HCT116 (cell line): ENCODE results near the gene PIK3C3.

Experiments used
- CEBPB ChIP-seq: IDR thresholded peaks from 2 replicates; pipeline ENCODE4 v1.6.1; 2012; ENCODE audit warnings: low read depth
- EZH2phosphoT487 ChIP-seq: fragments of 200-600 bp; IDR thresholded peaks from 2 replicates; pipeline ENCODE4 v1.6.1; 2018; ENCODE audit warnings: antibody characterized with exemption, borderline replicate concordance
- FOSL1 ChIP-seq: IDR thresholded peaks from 2 replicates; pipeline ENCODE4 v1.6.1; 2012; ENCODE audit warnings: low read depth
- POLR2A ChIP-seq: IDR thresholded peaks from 2 replicates; pipeline ENCODE4 v1.7.0; 2011; ENCODE audit warnings: borderline replicate concordance; ENCODE audit not compliant: insufficient read depth, insufficient read length; ENCODE audit errors: extremely low read depth
- POLR2AphosphoS5 ChIP-seq: IDR thresholded peaks from 2 replicates; pipeline ENCODE4 v1.6.1; 2011; ENCODE audit warnings: mild to moderate bottlenecking, low read depth, low read length, moderate library complexity
- RAD21 ChIP-seq: IDR thresholded peaks from 2 replicates; pipeline ENCODE4 v1.6.1; 2012; ENCODE audit warnings: low read depth, mild to moderate bottlenecking
- SP1 ChIP-seq: IDR thresholded peaks from 2 replicates; pipeline ENCODE4 v1.6.1; 2012; ENCODE audit warnings: low read depth
- YY1 ChIP-seq: IDR thresholded peaks from 2 replicates; pipeline ENCODE4 v1.6.1; 2011; ENCODE audit warnings: low read length, low read depth, moderate library complexity, mild to moderate bottlenecking; ENCODE audit not compliant: insufficient replicate concordance; ENCODE audit errors: extremely low read depth
- TF ChIP-seq, protein P1 (sequence below): IDR thresholded peaks from 2 replicates; pipeline ENCODE4 v1.6.1; 2012; ENCODE audit warnings: low read depth
- TF ChIP-seq, protein P2 (sequence below), 3 experiments: fragments of 200-600 bp in 1 of 3; sonication (generic) in 1 of 3; IDR thresholded peaks in 2 of 3; conservative IDR thresholded peaks in 1 of 3; 2 replicates each; pipeline ENCODE4 v1.5.1; 2012 to 2017; ENCODE audit warnings: low read depth in 2 of 3, low read length in 2 of 3, antibody characterized with exemption in 1 of 3, borderline replicate concordance in 1 of 3, control low read depth in 1 of 3, mild to moderate bottlenecking in 1 of 3, mixed read lengths in 1 of 3, mixed run types in 1 of 3, moderate library complexity in 1 of 3; ENCODE audit not compliant: insufficient read depth in 1 of 3
- TF ChIP-seq, protein P3 (sequence below): IDR thresholded peaks from 2 replicates; pipeline ENCODE4 v1.6.1; 2011; ENCODE audit warnings: mild to moderate bottlenecking, low read length, moderate library complexity; ENCODE audit not compliant: insufficient replicate concordance; ENCODE audit errors: extremely low read depth

DNA sequence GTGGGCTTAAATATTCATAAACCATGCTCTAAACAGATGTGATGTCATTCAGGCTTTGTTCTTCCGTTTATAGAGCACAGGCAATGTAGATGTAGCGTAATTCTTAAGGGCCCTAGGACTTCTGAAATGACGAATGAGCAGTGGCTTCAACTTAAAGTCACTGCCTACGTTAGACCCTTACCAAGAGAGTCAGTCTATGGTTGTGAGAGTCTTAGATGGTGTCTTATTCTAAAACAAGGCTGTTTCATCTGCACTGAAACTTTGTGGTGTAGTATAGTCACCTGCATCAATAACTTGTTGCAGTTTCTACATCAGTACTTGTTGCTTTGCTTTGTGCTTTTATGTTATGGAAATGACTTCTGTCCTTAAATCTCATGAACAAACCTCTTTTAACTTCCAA, 56.0 kb downstream of the PIK3C3 start:
- TF ChIP-seq, protein P1, sequence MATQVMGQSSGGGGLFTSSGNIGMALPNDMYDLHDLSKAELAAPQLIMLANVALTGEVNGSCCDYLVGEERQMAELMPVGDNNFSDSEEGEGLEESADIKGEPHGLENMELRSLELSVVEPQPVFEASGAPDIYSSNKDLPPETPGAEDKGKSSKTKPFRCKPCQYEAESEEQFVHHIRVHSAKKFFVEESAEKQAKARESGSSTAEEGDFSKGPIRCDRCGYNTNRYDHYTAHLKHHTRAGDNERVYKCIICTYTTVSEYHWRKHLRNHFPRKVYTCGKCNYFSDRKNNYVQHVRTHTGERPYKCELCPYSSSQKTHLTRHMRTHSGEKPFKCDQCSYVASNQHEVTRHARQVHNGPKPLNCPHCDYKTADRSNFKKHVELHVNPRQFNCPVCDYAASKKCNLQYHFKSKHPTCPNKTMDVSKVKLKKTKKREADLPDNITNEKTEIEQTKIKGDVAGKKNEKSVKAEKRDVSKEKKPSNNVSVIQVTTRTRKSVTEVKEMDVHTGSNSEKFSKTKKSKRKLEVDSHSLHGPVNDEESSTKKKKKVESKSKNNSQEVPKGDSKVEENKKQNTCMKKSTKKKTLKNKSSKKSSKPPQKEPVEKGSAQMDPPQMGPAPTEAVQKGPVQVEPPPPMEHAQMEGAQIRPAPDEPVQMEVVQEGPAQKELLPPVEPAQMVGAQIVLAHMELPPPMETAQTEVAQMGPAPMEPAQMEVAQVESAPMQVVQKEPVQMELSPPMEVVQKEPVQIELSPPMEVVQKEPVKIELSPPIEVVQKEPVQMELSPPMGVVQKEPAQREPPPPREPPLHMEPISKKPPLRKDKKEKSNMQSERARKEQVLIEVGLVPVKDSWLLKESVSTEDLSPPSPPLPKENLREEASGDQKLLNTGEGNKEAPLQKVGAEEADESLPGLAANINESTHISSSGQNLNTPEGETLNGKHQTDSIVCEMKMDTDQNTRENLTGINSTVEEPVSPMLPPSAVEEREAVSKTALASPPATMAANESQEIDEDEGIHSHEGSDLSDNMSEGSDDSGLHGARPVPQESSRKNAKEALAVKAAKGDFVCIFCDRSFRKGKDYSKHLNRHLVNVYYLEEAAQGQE = no peak
- TF ChIP-seq, protein P2, sequence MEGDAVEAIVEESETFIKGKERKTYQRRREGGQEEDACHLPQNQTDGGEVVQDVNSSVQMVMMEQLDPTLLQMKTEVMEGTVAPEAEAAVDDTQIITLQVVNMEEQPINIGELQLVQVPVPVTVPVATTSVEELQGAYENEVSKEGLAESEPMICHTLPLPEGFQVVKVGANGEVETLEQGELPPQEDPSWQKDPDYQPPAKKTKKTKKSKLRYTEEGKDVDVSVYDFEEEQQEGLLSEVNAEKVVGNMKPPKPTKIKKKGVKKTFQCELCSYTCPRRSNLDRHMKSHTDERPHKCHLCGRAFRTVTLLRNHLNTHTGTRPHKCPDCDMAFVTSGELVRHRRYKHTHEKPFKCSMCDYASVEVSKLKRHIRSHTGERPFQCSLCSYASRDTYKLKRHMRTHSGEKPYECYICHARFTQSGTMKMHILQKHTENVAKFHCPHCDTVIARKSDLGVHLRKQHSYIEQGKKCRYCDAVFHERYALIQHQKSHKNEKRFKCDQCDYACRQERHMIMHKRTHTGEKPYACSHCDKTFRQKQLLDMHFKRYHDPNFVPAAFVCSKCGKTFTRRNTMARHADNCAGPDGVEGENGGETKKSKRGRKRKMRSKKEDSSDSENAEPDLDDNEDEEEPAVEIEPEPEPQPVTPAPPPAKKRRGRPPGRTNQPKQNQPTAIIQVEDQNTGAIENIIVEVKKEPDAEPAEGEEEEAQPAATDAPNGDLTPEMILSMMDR (IDR thresholded peaks at IDR 0.05 in 2 of 3, conservative IDR thresholded peaks at IDR 0.05 in 1 of 3; ENCODE audit: borderline replicate concordance in 1 of 3, insufficient read depth in 1 of 3, low read depth in 2 of 3, low read length in 2 of 3) = no peak
- no peak for TF ChIP-seq POLR2AphosphoS5
- TF ChIP-seq POLR2A = no peak
- TF ChIP-seq SP1 = no peak
- TF ChIP-seq, protein P3, sequence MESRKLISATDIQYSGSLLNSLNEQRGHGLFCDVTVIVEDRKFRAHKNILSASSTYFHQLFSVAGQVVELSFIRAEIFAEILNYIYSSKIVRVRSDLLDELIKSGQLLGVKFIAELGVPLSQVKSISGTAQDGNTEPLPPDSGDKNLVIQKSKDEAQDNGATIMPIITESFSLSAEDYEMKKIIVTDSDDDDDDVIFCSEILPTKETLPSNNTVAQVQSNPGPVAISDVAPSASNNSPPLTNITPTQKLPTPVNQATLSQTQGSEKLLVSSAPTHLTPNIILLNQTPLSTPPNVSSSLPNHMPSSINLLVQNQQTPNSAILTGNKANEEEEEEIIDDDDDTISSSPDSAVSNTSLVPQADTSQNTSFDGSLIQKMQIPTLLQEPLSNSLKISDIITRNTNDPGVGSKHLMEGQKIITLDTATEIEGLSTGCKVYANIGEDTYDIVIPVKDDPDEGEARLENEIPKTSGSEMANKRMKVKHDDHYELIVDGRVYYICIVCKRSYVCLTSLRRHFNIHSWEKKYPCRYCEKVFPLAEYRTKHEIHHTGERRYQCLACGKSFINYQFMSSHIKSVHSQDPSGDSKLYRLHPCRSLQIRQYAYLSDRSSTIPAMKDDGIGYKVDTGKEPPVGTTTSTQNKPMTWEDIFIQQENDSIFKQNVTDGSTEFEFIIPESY = no peak
- no peak for TF ChIP-seq EZH2phosphoT487
- TF ChIP-seq YY1 = no peak
- TF ChIP-seq CEBPB = no peak
- no peak for TF ChIP-seq RAD21
- no peak for TF ChIP-seq FOSL1
